Testis (tissue), 3 donors: ENCODE data around the gene ARID3A. TPM values are rescaled to one million over a fixed set of nuclear protein-coding genes. Genes with fewer than 3 reads are reported as not detected.

Experiments
- DNase-seq: peaks from one replicate; pipeline ENCODE4 v3.0.0-alpha.2; 2019
- H3K27ac ChIP-seq, 2 donors: fragments of 200-600 bp; sonication (generic); one replicate each; pipeline ENCODE4 v1.5.1; 2019
- H3K27me3 ChIP-seq: fragments of 200-600 bp; sonication (generic); one replicate; pipeline ENCODE4 v1.5.1; 2019
- H3K36me3 ChIP-seq: fragments of 200-600 bp; sonication (generic); one replicate; pipeline ENCODE4 v1.5.1; 2017; ENCODE audit warnings: low read depth; ENCODE audit errors: missing control alignments
- H3K4me1 ChIP-seq: fragments of 200-600 bp; sonication (generic); one replicate; pipeline ENCODE4 v1.5.1; 2019
- H3K4me3 ChIP-seq, 2 donors: fragments of 200-600 bp; sonication (generic); one replicate each; pipeline ENCODE4 v1.5.1; 2017 to 2019
- H3K9me3 ChIP-seq: fragments of 200-600 bp; sonication (generic); one replicate; pipeline ENCODE4 v1.5.1; 2017
- POLR2A ChIP-seq: fragments of 450-650 bp; IDR thresholded peaks from one replicate; pipeline ENCODE4 v1.6.1; 2017; ENCODE audit warnings: antibody characterized with exemption, mild to moderate bottlenecking, moderate library complexity
- WGBS, 2 donors: methylation state at CpG; one replicate each; pipeline ENCODE4 v1.1.5; 2018; 5-methylcytosine and 5-hydroxymethylcytosine counted together
- intact Hi-C: fragments of 100-400 bp; cut with DNase I; formaldehyde crosslinking; loops from one replicate; pipeline ENCODE4 v1.15.1; 2023; ENCODE audit warnings: low total_unique reads
- polyA plus RNA-seq: library from polyadenylated mRNA; stranded (reverse); fragments of 350-450 nt; fragmentation: Illumina TruSeq; extraction: RNeasy Lipid Tissue Mini Kit (QIAGEN cat#74804); gene quantifications from one replicate; pipeline ENCODE4 v1.2.3, GENCODE V29; 2014; ENCODE audit warnings: low read depth, low replicate concordance; ENCODE audit not compliant: insufficient read depth
- total RNA-seq, 2 donors: library from RNA; depleted of rRNA; stranded (reverse); fragments of >200 nt; gene quantifications; one replicate each; pipeline ENCODE4 v1.2.3, GENCODE V29; 2016
- TF ChIP-seq, protein P1 (sequence below), 3 experiments: fragments of 450-650 bp in 2 of 3; fragments of 200-600 bp in 1 of 3; sonication (generic) in 1 of 3; IDR thresholded peaks; one replicate each; pipeline ENCODE4 v1.5.1; 2016 to 2019; ENCODE audit warnings: antibody characterized with exemption in 3 of 3, mild to moderate bottlenecking in 2 of 3, moderate library complexity in 1 of 3

ARID3A gene
- total and polyA plus RNA-seq, 3 donors from 2014 or later = 15.3 to 38.2 (median 26.5) TPM

DNA sequence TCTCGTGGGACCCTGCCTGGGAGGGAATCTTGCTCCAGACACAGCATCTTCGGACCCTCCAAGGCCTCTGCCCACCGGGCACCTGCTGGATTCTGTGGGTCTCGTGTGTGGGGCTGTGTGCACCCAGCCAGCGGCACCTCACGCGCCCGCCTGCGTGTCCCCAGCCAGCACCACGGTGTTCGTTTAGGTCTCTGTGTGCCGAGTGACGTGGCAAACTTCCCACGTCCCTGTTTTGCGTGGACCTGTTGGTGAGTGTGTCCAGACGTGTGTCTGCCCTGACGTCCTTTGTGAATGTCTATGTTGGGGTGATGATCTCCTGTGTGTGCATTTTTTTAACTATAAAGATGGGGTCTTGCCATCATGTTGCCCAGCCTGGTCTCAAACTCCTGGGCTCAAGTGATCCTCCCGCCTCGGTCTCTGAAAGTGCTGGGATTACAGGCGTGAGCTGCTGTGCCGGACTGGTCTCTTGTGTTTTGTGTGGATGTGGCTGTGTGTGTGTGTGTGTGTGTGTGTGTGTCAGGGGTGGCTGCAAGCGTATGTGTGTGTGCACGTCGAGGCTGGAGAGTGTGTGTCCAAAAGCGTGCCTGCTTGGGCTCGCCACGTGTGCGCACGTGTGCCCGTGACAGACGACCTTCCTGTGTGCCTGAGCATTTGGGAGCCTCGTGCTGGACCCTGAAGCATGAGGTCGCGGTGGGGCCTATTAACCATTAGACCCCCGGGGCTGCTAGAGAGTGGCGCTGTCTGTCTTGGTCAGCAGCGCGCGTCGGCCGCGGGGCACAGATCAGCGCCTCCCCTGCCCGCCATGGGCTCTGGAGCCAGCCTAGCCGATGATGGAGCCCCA, 15.7 kb downstream of the ARID3A start:
- no peak for DNase-seq
- Histone ChIP-seq H3K4me3 (no peak overlapping the region), H3K27me3 (no peaks in the 10 kb centered on the region), H3K36me3 (no peaks in the 10 kb centered on the region), H3K9me3 (no peaks in the 10 kb centered on the region), H3K4me1 (peaks cover 18% of the 10 kb centered on the region), H3K27ac (peak overlapping the region in 1 of 2 donors; percentile 31)
- TF ChIP-seq POLR2A = no peak
- TF ChIP-seq, protein P1, sequence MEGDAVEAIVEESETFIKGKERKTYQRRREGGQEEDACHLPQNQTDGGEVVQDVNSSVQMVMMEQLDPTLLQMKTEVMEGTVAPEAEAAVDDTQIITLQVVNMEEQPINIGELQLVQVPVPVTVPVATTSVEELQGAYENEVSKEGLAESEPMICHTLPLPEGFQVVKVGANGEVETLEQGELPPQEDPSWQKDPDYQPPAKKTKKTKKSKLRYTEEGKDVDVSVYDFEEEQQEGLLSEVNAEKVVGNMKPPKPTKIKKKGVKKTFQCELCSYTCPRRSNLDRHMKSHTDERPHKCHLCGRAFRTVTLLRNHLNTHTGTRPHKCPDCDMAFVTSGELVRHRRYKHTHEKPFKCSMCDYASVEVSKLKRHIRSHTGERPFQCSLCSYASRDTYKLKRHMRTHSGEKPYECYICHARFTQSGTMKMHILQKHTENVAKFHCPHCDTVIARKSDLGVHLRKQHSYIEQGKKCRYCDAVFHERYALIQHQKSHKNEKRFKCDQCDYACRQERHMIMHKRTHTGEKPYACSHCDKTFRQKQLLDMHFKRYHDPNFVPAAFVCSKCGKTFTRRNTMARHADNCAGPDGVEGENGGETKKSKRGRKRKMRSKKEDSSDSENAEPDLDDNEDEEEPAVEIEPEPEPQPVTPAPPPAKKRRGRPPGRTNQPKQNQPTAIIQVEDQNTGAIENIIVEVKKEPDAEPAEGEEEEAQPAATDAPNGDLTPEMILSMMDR (IDR thresholded peaks at IDR 0.05) = no peak
- whole genome bisulfite sequencing, 2 donors = 82 to 86% methylated on average over 12 to 45 of the region's 45 CpGs
- intact Hi-C loops = no loop called here

DNA sequence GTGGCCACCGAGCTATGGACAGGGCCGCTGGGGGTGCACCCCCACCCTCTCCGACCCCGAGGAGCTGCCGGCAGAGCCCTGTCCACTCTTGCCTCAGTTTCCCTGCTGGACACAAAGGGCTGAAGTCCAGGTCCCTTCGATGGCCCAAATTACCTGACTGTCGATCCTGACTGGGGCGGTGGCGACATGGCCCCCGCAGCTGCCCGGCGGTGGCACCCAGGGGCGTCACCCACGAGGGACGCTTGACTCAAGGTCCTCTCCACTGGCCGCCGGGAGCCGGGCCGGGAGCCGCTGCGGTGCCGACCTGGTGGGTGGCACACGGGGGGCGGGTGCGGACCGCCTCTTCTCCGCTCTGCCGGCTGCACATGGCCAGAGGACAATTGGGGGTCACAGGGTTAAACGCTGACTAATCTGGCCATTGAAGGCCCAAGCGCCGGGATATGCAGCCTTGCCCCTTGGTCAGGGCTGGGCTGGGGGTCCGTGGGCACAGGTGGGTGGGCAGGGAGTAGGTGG, 16.4 kb downstream of the ARID3A start:
- 94 to 100% methylated on average over 1 to 32 of the region's 32 CpGs for WGBS, 2 donors
- TF ChIP-seq, protein P1 (IDR thresholded peaks at IDR 0.05) = no peak
- no peak for TF ChIP-seq POLR2A
- H3K4me3 ChIP-seq = no peak overlapping the region

DNA sequence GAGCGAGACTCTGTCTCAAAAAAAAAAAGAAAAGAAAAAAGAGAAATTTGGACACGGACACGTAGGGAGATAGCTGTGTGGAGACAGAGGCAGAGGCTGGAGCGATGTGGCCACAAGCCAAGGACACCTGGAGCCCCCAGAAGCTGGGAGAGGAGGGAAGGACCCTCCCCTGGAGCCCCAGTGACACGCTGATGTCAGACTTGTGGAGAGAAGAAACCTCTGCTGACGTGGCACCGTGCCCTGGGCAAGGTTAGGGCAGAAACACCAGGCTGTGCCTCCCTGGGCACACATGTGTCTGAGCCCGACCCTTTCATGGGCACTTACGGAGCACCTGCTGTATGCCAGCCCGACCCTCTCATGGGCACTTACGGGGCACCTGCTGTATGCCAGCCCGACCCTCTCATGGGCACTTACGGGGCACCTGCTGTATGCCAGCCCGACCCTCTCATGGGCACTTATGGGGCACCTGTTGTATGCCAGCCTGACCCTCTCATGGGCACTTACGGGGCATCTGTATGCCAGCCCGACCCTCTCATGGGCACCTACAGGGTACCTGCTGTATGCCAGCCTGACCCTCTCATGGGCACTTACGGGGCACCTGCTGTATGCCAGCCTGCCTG, 17.8 kb downstream of the ARID3A start:
- H3K27me3 ChIP-seq = no peaks in the 10 kb centered on the region
- H3K27ac ChIP-seq = no peak overlapping the region
- WGBS, 2 donors = 87 to 89% methylated on average over 12 to 17 of the region's 17 CpGs
- TF ChIP-seq POLR2A = no peak
- TF ChIP-seq, protein P1 (IDR thresholded peaks at IDR 0.05) = no peak
- H3K36me3 ChIP-seq = no peaks in the 10 kb centered on the region
- no peak overlapping the region for H3K4me3 ChIP-seq
- intact Hi-C loops = no loop called here
- DNase-seq = no peak
- peaks cover 18% of the 10 kb centered on the region for H3K4me1 ChIP-seq
- H3K9me3 ChIP-seq = no peaks in the 10 kb centered on the region

More for the DNA sequence above, 16.4 kb downstream of the ARID3A start:
- Histone ChIP-seq H3K36me3 (no peaks in the 10 kb centered on the region), H3K9me3 (no peaks in the 10 kb centered on the region), H3K4me1 (peaks cover 18% of the 10 kb centered on the region), H3K27ac (no peak overlapping the region), H3K27me3 (no peaks in the 10 kb centered on the region)
- intact Hi-C loops = no loop called here
- DNase-seq = no peak

DNA sequence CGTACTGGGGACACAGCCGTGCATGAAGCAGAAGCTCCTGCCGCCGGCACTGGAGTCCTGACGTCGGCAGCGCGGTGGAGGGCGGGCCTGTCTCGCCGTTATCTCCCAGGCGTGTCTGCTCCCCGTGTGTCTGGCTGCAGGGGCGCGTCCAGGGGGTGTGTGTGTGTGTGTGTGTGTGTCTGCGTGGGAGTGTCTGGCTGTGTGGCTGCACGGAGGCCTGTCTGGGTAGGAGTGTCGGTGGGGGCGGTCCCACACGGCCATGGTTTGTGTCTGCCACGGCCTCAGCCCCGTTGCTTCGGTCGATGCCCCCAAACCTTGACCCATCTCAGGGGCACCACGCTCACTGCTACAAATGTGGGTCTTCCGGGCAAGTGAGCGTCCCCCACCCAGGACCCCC, 18.3 kb downstream of the ARID3A start:
- intact Hi-C loops = no loop called here
- TF ChIP-seq POLR2A = no peak
- TF ChIP-seq, protein P1 (IDR thresholded peaks at IDR 0.05) = no peak
- H3K4me1 ChIP-seq = peaks cover 18% of the 10 kb centered on the region

More for the DNA sequence above, 18.3 kb downstream of the ARID3A start:
- H3K4me3 ChIP-seq = no peak overlapping the region
- H3K9me3 ChIP-seq = no peaks in the 10 kb centered on the region
- peak; percentile 92 for DNase-seq
- H3K36me3 ChIP-seq = no peaks in the 10 kb centered on the region
- 20% methylated on average over 26 of the region's 27 CpGs; no CpG with 5 or more reads in 1 of the 2 donors for WGBS, 2 donors
- H3K27ac ChIP-seq = no peak overlapping the region
- no peaks in the 10 kb centered on the region for H3K27me3 ChIP-seq
